ENCODE measurements around the gene HAL. TPM values are rescaled to one million over a fixed set of nuclear protein-coding genes. Genes with fewer than 3 reads are reported as not detected.
A peak's percentile ranks its signal among the peaks of the same experiment; 100 is the strongest.

Gene HAL
- total RNA-seq, 2 experiments from 2014 or later: 0.31 to 0.32 TPM

GRCh38 chr12:95966287-95966870 is 29.8 kb downstream of the HAL start:
- no peak overlapping the region for H3K27ac Mint-ChIP-seq
- H3K4me3 Mint-ChIP-seq: no peak overlapping the region
- no peak for DNase-seq
- peaks cover 3% of the 10 kb centered on the region for H3K36me3 Mint-ChIP-seq (ENCODE audit: low read depth)
- CTCF ChIA-PET: interaction anchor here (0.7 to 1.0 kb wide), 2 partner anchors 33 to 1226 kb away, joined by 3 read pairs; no protein-coding TSS in a partner anchor
- H3K27me3 Mint-ChIP-seq (ENCODE audit: low read depth): no peaks in the 10 kb centered on the region
- H3K4me1 Mint-ChIP-seq (ENCODE audit: low read depth): no peaks in the 10 kb centered on the region
- H3K9me3 Mint-ChIP-seq: no peaks in the 10 kb centered on the region
- intact Hi-C loops (cut with micrococcal nuclease): no loop called here

- no peaks in the 10 kb centered on the region for H3K9me3 Mint-ChIP-seq
- no peaks in the 10 kb centered on the region for H3K27me3 Mint-ChIP-seq (ENCODE audit: low read depth)
- H3K36me3 Mint-ChIP-seq (ENCODE audit: low read depth): peaks cover 3% of the 10 kb centered on the region
- H3K27ac Mint-ChIP-seq: no peak overlapping the region
- DNase-seq: no peak
- no peak overlapping the region for H3K4me3 Mint-ChIP-seq
- intact Hi-C loops (cut with micrococcal nuclease): no loop called here
- no peaks in the 10 kb centered on the region for H3K4me1 Mint-ChIP-seq (ENCODE audit: low read depth)
- CTCF ChIA-PET: interaction anchor here (1.3 to 1.6 kb wide), 2 partner anchors 36 to 45 kb away, joined by 4 read pairs; no protein-coding TSS in a partner anchor
Observed at GRCh38 chr12:95963096-95963495, 33.0 kb downstream of the HAL start.

GRCh38 chr12:95962222-95962621 is 33.9 kb downstream of the HAL start:
- Mint-ChIP-seq H3K4me1 (ENCODE audit: low read depth) (no peaks in the 10 kb centered on the region), H3K36me3 (ENCODE audit: low read depth) (peaks cover 3% of the 10 kb centered on the region), H3K27ac (no peak overlapping the region), H3K27me3 (ENCODE audit: low read depth) (no peaks in the 10 kb centered on the region), H3K9me3 (no peaks in the 10 kb centered on the region), H3K4me3 (no peak overlapping the region)
- no peak for DNase-seq
- intact Hi-C loops (cut with micrococcal nuclease): no loop called here
- CTCF ChIA-PET: interaction anchor here (0.6 to 1.6 kb wide), 5 partner anchors 19 to 209 kb away, joined by 3 to 4 read pairs (median 3); partner anchors contain the start of gene AMDHD1

GRCh38 chr12:95960241-95960640 is 35.9 kb downstream of the HAL start:
- no peak overlapping the region for H3K27ac Mint-ChIP-seq
- no peak for DNase-seq
- no peaks in the 10 kb centered on the region for H3K9me3 Mint-ChIP-seq
- CTCF ChIA-PET: interaction anchor here (2.4 kb wide), 1 partner anchor 39 kb away, joined by 8 read pairs; no protein-coding TSS in a partner anchor
- intact Hi-C loops (cut with micrococcal nuclease): no loop called here
- H3K27me3 Mint-ChIP-seq (ENCODE audit: low read depth): no peaks in the 10 kb centered on the region
- H3K4me3 Mint-ChIP-seq: no peak overlapping the region
- H3K4me1 Mint-ChIP-seq (ENCODE audit: low read depth): no peaks in the 10 kb centered on the region
- H3K36me3 Mint-ChIP-seq (ENCODE audit: low read depth): no peaks in the 10 kb centered on the region

GRCh38 chr12:95959107-95959506 is 37.0 kb downstream of the HAL start:
- CTCF ChIA-PET: interaction anchor here (0.6 to 2.4 kb wide), 3 partner anchors 40 to 214 kb away, joined by 3 to 8 read pairs (median 8); no protein-coding TSS in a partner anchor
- Mint-ChIP-seq H3K4me1 (ENCODE audit: low read depth) (no peaks in the 10 kb centered on the region), H3K27me3 (ENCODE audit: low read depth) (no peaks in the 10 kb centered on the region), H3K36me3 (ENCODE audit: low read depth) (no peaks in the 10 kb centered on the region), H3K4me3 (no peak overlapping the region), H3K9me3 (no peaks in the 10 kb centered on the region), H3K27ac (no peak overlapping the region)
- DNase-seq: no peak
- intact Hi-C loops (cut with micrococcal nuclease): loop anchor here (1.0 kb wide), 1 partner anchor 41 kb away; no protein-coding TSS in a partner anchor

GRCh38 chr12:95956557-95957145 is 39.5 kb downstream of the HAL start:
- Mint-ChIP-seq H3K27ac (no peak overlapping the region), H3K9me3 (no peaks in the 10 kb centered on the region), H3K27me3 (ENCODE audit: low read depth) (no peaks in the 10 kb centered on the region), H3K36me3 (ENCODE audit: low read depth) (no peaks in the 10 kb centered on the region), H3K4me3 (no peak overlapping the region), H3K4me1 (ENCODE audit: low read depth) (no peaks in the 10 kb centered on the region)
- intact Hi-C loops (cut with micrococcal nuclease): no loop called here
- CTCF ChIA-PET: interaction anchor here (1.5 to 2.0 kb wide), 2 partner anchors 13 to 41 kb away, joined by 5 to 11 read pairs; partner anchors contain the start of genes AMDHD1 and CCDC38
- DNase-seq: no peak

GRCh38 chr12:95955549-95956159 is 40.5 kb downstream of the HAL start:
- no peaks in the 10 kb centered on the region for H3K9me3 Mint-ChIP-seq
- CTCF ChIA-PET: interaction anchor here (1.1 to 3.5 kb wide), 4 partner anchors 12 to 43 kb away, joined by 3 to 13 read pairs (median 8); partner anchors contain the start of genes AMDHD1 and CCDC38
- intact Hi-C loops (cut with micrococcal nuclease): no loop called here
- H3K27me3 Mint-ChIP-seq (ENCODE audit: low read depth): peaks cover 7% of the 10 kb centered on the region
- H3K4me1 Mint-ChIP-seq (ENCODE audit: low read depth): no peaks in the 10 kb centered on the region
- H3K4me3 Mint-ChIP-seq: no peak overlapping the region
- H3K27ac Mint-ChIP-seq: no peak overlapping the region
- no peak for DNase-seq
- H3K36me3 Mint-ChIP-seq (ENCODE audit: low read depth): no peaks in the 10 kb centered on the region

- intact Hi-C loops (cut with micrococcal nuclease): no loop called here
- Mint-ChIP-seq H3K27ac (no peak overlapping the region), H3K9me3 (no peaks in the 10 kb centered on the region), H3K36me3 (ENCODE audit: low read depth) (no peaks in the 10 kb centered on the region), H3K4me1 (ENCODE audit: low read depth) (no peaks in the 10 kb centered on the region), H3K4me3 (no peak overlapping the region), H3K27me3 (ENCODE audit: low read depth) (peaks cover 7% of the 10 kb centered on the region)
- DNase-seq: no peak
- CTCF ChIA-PET: interaction anchor here (0.6 to 3.5 kb wide), 5 partner anchors 34 to 458 kb away, joined by 3 to 13 read pairs (median 4); no protein-coding TSS in a partner anchor
Observed at GRCh38 chr12:95953000-95953399, 43.1 kb downstream of the HAL start.

- no peaks in the 10 kb centered on the region for H3K4me1 Mint-ChIP-seq (ENCODE audit: low read depth)
- CTCF ChIA-PET: interaction anchor here (0.9 kb wide), 1 partner anchor 8 kb away, joined by 3 read pairs; the partner anchor contains the start of gene AMDHD1
Observed at GRCh38 chr12:95951515-95951914, 44.6 kb downstream of the HAL start.

GRCh38 chr12:95949477-95950206 is 46.5 kb downstream of the HAL start:
- Mint-ChIP-seq H3K4me3 (no peak overlapping the region), H3K27ac (no peak overlapping the region), H3K4me1 (ENCODE audit: low read depth) (no peaks in the 10 kb centered on the region), H3K27me3 (ENCODE audit: low read depth) (peaks cover 7% of the 10 kb centered on the region), H3K36me3 (ENCODE audit: low read depth) (no peaks in the 10 kb centered on the region), H3K9me3 (no peaks in the 10 kb centered on the region)
- DNase-seq: no peak
- CTCF ChIA-PET: no interaction called here
- intact Hi-C loops (cut with micrococcal nuclease): loop anchor here (10.0 kb wide), 1 partner anchor 455 kb away; the partner anchor contains the start of gene CDK17

More at GRCh38 chr12:95951515-95951914, 44.6 kb downstream of the HAL start:
- H3K36me3 Mint-ChIP-seq (ENCODE audit: low read depth): no peaks in the 10 kb centered on the region
- intact Hi-C loops (cut with micrococcal nuclease): no loop called here
- peaks cover 7% of the 10 kb centered on the region for H3K27me3 Mint-ChIP-seq (ENCODE audit: low read depth)
- H3K4me3 Mint-ChIP-seq: no peak overlapping the region
- DNase-seq: no peak
- no peak overlapping the region for H3K27ac Mint-ChIP-seq
- no peaks in the 10 kb centered on the region for H3K9me3 Mint-ChIP-seq

GRCh38 chr12:95944108-95944704 is 51.9 kb downstream of the HAL start:
- peak overlapping the region; percentile 86 for H3K4me3 Mint-ChIP-seq
- no peaks in the 10 kb centered on the region for H3K9me3 Mint-ChIP-seq
- H3K36me3 Mint-ChIP-seq (ENCODE audit: low read depth): no peaks in the 10 kb centered on the region
- H3K4me1 Mint-ChIP-seq (ENCODE audit: low read depth): peaks cover 4% of the 10 kb centered on the region
- CTCF ChIA-PET: interaction anchor here (0.6 to 3.4 kb wide), 5 partner anchors 7 to 54 kb away, joined by 3 to 18 read pairs (median 3); no protein-coding TSS in a partner anchor
- no peak overlapping the region for H3K27ac Mint-ChIP-seq
- no peak for DNase-seq
- H3K27me3 Mint-ChIP-seq (ENCODE audit: low read depth): no peaks in the 10 kb centered on the region
- intact Hi-C loops (cut with micrococcal nuclease): loop anchor here (5.0 to 10.0 kb wide), 7 partner anchors 268 to 1487 kb away; partner anchors contain the start of genes CDK17, CEP83, FGD6 and METAP2
